Activated CD4-positive, alpha-beta T cell treated with anti-CD3 and anti-CD28 coated beads, Interleukin-2, amount 50 U/mL, for 16 hours (primary cell): ENCODE data around the gene RARG.
"Not testable (repeated sequence)": the region's sequence is repeated elsewhere in the genome, so short reads cannot be mapped to it uniquely, and the experiment has no call there.

ENCODE experiments used
- DNase-seq: peaks from one replicate; pipeline ENCODE4 v3.0.0-alpha.2; 2020

RARG gene

DNA sequence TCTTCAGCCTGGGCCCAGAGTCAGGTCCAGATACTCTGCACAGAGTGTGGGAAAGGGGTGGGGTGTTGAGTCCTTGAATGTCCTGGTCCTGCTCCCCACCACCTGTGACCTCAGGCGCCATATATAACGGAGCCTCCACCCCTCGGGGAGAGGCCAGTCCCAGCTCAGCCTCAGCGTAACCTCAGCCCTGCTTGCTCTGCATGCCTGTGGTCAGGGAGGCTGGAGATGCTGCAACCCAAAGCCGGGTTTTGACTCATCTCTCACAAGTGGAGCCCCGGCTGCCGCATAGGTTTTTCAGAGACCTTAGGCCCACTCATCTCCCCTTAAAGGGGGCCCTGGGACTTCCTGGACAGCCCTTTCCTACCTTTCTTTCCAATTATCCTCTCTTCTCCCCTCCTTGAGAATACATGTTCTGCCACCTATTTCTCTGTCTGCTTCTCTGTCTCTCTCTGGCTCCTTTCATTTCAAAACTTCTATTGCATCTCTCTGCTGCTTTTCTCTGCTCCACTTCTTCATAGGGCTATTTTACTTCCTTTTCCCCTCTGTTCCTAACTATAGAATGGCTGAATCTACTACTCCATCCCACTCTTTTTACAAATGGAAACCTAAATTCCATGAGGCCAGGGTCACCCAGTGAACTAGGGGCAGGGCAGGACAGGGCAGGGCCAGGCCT, 26.1 kb downstream of the RARG start:
- DNase-seq = peak; percentile 94

DNA sequence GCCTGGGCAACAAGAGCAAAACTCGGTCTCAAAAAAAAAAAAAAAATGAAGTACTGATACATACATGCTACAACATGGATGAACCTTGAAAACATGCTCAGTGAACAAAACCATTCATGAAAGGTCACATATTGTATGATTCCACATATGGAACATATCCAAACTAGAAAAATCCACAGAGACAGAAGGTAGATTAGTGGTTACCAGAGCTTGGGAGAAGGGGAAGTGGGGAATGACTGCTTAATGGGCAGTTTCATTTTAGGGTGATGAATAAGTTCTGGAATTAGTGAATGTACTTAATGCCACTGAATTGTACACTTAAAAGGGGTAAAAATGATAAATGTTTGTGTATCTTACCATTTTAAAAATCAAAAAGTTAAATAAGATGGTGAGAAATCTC, 27.7 kb downstream of the RARG start:
- no peak for DNase-seq

DNA sequence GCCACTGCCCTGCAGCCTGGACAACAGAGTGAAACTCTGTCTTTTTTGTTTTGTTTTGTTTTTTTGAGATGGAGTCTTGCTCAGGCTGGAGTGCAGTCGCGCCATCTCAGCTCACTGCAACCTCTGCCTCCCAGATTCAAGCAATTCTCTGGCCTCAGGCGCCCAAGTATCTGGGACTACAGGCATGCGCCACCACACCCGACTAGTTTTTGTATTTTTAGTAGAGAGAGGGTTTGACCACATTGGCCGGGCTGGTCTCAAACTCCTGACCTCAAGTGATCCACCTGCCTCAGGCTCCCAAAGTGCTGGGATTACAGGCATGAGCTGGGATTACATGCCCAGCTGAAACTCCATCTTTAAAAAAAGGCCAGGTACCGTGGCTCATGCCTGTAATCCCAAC, 29.7 kb downstream of the RARG start:
- DNase-seq = not testable (repeated sequence)

DNA sequence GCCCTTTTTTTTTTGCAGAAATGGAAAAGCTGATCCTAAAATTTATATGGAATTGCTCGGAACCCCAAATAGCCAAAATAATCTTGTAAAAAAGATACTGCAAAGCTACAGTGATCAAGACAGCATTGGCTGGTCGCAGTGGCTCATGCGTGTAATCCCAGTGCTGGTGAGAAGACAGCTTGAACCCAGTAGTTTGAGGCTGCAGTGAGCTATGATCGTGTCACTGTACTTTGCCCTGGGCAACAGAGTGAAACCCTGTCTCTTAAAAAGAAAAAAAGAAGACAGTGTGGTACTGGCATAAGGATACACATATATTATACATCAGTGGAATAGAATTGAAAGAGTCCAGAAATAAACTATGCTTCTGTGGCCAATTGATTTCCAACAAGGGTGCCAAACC, 30.4 kb downstream of the RARG start:
- DNase-seq = no peak

DNA sequence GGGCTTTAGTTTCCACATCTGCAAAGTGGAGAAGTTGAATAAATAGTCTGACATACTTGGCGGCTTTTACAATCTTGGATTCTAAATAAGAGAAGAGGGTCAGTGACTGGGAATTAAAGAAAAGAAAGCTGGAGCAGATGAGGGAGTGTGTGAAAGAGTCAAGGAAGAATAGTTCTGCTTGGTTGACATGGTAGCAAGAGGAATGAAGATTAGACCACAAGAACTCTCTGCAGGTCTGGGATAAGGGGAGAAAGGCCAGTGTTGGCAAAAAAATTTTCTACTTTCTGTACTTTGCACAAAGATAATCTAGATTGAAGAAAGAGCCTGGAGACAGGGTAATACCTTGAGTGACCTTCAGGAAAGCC, 30.9 kb downstream of the RARG start:
- no peak for DNase-seq

DNA sequence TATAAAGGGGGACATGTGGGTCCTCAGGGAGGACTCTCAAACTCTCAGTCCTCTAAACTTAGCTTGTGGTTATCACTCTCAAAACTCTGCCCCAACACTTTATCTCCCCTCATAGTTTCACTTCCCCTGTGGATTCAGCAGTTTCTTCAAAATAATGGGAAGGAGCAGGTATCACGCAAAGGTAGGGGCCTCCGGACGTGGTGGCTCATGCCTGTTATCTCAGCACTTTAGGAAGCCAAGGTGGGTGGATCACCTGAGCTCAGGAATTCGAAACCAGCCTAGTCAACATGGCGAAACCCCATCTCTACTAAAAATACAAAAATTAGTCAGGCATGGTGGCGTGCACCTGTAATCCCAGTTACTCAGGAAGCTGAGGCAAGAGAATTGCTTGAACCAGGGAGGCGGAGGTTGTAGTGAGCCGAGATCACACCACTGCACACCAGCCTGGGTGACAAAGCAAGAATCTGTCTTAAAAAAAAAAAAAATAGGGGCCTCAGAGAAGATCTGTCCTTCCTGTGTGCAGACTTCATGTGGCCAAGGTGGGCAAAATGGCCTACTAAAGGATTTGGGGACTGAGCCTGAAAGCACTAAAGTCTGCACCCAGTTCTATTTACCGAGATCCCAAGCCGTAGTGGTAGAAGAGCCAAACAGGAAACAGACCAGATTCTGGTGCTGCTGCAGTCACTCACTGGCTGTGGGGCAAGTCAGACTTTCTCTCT, 31.4 kb downstream of the RARG start:
- peak; percentile 79 for DNase-seq

DNA sequence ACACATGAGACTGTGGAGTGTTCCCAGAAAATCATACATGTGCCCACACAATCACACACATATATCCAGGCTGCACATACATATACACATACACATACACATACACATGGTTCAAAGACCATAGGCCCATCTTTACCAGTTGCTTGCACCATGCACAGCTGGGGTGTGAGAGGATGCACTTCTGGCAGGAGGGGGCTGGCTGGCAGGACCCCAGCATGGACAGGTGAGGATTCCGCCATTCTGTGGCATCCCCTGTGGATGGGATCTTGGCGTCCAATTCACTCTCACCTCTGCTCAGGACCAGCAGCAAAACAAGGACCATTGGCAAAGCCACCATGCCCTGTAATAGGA, 31.9 kb downstream of the RARG start:
- no peak for DNase-seq

DNA sequence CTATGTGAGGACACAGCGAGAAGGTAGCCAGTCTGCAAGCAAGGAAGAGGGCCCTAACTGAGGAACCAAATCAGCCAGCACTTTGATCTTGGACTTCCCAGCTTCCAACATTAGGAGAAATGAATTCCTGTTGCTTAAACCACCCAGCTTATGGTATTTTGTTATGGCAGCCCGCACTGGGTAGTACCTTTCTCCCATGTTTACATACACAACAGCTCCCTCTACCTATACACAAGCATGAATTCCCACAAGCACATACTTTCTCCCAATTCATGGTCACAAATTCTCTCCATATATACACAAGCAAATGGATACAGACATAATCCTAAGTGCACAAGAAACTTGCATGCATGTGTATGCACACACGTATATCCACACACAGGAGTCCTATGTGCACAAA, 32.3 kb downstream of the RARG start:
- no peak for DNase-seq

DNA sequence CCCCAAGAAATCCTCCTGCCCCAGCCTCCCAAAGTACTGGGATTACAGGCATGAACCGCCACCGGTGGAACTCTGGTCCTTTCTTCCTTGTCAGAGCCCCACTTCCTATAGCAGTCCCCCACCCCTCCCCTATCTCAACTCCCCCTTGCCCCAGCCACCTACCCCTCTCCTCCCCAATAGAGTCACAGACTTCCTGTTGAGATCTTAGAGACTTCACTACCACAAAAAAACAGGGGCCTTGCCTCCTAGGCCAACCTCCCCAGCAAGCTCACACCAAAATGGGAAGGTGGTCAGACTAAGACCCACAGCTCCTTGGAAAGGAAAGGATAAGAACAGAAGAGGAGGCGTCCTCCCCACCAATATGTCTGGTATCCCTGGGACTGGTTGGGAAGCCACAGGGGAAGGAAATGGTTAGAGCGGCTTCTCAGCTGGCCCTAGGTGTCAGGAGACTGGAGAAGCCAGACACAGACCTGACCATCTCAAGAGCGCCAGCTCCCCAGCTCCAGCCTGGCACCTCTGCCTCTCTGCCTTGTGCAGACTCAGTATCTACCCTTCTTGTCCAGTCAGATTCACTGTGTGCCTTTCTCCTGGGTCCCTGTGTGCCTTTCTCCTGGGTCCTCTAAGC, 33.4 kb downstream of the RARG start:
- DNase-seq = peak; percentile 39

DNA sequence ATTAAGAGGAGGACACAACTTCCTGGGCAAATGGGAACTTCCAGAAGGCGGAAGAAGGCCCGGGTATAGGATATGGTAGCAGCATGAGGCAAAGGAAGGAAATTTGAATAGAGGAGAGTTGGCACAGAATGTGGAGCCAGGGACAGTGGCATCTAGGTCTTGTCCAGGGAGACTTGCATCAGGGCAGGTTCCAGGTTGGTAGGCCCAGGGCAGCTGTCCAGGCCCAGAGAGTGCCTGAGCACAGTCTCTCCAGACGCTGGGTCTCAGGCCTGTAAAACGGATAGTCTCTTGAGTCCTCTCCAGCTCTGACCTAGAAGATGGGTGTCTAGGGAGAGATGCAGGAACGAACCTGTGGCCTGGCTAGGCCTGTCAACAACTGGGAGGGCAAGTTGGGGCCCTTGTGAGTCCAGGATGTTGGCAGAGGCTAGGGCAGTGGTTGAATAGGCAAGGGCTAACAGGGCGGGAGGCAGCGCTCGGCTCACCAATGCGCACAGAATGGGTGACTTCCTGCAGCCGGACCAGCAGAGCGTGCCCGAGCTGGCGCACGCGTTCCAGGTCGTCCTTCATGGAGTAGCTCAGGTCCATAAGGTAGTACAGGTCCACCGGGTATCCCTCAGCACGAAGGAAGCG, 34.9 kb downstream of the RARG start:
- no peak for DNase-seq

DNA sequence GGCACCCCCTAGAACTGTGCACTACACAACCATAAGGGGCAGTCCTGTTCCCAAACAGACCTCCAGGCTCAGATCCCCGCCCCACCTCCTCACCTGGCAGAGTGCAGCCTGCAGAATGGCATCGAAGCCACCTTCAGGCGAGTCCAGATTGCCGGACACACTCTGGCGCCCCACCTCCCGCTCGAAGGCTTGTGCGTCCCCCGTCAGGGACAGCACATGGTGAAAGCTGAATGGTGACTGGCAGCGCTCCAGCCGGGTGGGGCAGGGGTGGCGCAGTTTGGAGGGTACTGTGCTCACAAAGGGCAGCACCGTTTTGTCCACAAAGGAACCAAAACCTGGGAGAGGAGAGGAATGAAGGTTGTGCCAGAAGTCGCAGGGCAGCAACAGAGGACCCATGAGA, 35.5 kb downstream of the RARG start:
- DNase-seq = no peak

DNA sequence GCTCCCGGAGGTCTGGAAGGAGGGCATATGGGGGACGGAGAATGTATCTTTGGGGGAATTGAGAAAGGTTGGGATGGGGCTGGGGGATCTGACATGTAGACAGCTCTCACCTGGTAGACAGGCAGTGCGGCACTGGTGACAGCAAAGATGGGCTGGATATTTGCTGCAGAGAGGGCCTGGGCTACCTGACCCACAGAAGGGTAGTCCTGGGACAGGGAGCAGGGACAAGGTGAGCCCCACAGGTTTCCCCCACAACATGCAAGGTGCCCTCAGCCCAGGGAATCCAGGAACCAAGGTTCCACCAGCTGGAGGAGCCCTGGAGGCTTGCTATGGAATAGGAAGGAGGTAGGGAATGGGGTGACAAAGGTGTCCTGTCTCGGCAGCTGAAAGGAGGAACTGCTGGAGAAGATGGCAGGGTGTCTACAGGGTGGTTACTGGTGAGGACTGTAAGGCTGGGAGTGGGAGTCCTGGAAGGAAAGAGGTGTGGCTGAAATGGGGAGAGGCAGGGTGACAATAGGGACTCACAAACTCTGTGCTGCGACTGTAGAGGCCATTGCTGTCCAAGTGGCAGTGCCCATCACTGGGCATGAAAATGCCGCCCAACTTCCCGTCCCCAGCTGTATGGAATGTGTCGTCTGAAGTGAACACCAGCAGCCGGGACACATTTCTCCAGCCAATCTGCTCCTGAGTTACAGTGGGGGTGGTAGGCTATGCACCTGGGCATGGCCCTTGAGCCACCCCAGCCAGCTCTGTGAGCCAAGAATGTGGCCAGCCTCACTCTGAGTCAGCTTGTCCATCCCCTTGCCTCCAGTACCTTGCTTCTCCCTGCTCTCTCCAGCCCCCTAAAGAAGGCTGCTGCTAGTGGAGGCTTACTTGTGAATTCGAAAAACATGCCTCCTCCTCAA, 36.2 kb downstream of the RARG start:
- no peak for DNase-seq

DNA sequence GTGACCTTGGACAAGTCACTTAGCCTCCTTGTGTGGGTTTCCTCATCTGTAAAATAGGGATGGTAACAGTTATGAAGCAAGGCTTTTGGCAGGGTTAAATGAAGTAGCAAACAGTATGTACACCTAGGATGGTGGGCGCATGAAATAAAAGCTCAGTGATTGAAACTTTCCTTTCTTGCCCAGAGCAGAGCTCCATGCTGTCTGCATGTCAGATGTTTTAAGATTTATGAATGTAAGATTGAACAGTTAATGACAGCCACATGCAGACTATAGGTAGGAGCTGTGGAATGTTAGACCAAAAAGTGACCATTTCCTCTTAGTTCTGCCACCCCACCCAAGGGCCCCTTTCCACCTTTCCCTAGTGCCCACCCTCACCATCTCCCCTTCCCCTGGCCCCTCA, 37.0 kb downstream of the RARG start:
- DNase-seq = no peak

DNA sequence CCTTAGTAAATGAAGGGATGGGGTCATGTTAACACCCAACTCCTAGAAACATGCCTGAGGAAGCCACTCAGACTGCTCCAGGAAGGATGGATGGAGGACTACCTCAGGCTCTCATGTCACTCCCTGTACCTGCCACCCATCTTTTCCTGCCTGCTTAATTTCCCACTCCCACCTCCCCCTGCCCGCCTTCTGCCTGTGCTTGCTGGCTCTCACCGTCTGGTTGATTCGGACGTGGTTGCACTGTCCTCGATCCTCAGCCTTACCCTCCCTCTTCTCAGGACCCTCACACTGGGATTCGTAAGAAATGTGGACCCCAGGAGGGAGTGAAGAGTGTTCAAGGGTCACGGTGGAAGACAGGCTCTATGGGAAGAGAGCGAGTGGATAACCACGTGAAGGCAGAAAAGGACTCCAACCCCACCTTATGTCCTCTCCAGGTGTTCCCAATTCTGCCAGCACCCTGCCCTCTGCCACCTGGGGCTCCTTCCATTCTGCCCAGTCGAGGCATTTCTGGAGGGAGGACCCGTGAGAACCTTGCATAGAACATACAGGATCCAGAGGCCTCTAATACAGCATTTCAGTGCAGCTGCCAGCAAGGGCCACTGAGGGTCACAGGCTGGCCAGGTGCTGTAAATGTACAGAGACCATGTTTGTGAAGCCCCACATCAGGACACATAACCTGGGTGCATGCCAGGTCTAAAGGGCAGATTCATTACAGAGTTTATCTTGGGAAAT, 37.9 kb downstream of the RARG start:
- no peak for DNase-seq

DNA sequence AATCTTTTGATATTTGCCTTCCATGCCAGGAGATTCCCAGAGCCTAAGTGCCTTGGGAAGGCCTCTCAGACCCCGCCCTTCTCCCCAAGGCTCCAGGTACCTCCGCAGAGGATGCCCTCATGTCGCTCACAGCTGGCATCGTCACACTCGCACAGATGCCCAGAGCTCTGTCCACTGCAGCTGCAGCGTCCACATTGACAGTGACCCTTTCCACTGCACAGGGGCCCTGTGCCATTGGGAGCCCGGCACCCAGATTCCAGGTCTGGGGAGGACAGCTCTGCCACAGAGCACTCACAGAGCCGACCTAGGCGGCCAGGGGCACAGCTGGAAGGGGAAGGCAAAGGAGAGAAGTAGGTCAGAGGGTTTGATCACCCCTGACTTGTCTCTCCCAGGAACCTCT, 39.0 kb downstream of the RARG start:
- DNase-seq = no peak

DNA sequence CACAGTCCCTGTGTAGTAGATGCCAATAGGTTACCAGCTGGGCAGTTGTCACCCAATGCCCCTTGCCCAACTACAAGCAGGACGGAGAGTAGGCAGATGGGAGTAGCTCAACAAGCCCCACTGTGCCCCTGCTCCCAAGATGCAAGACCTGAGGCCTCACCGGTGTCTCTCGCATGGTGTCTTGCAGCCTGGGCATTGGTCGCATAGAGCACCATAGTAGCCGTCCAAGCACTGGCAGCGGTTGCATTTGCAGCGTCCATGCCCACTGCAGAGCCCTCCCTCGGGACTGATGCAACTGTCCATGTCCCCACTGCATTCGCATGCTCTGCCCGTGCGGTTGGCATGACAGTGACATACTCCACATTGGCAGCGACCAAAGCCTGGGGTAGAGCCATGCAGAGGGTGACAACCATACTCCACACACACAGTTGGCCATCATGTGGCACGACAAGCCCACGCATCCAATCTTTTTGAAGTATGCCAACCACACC, 39.4 kb downstream of the RARG start:
- no peak for DNase-seq

DNA sequence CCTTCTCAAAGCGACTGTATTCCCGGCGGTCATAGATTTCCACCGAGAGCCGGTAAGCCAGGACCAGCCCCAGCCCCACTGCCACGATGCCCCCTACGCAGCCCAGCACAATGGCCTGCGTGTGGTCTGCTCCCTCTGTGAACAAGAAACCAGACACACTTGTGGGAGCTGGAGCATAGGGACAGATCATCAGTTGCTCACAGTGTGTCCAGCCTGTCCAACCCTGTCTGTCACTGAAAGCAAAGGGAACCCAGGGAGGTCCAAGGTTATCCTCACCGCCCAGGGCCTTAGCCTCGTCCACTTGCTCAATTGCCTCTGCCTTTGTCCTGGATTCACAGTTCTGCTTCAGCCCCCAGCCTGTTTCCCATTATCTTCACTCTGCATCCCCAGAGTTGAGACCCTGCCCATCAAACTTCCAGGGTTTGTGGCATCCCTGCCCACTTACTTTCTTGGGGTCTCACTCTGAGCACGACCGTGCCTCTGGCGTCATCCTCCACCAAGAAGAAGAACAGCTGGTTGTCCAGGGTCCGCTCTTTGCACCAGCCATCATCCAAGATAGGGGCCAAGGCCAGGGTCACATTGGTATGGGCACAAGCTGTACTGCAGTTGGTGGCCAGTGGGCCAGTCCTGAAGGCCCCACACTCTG, 40.0 kb downstream of the RARG start:
- no peak for DNase-seq

DNA sequence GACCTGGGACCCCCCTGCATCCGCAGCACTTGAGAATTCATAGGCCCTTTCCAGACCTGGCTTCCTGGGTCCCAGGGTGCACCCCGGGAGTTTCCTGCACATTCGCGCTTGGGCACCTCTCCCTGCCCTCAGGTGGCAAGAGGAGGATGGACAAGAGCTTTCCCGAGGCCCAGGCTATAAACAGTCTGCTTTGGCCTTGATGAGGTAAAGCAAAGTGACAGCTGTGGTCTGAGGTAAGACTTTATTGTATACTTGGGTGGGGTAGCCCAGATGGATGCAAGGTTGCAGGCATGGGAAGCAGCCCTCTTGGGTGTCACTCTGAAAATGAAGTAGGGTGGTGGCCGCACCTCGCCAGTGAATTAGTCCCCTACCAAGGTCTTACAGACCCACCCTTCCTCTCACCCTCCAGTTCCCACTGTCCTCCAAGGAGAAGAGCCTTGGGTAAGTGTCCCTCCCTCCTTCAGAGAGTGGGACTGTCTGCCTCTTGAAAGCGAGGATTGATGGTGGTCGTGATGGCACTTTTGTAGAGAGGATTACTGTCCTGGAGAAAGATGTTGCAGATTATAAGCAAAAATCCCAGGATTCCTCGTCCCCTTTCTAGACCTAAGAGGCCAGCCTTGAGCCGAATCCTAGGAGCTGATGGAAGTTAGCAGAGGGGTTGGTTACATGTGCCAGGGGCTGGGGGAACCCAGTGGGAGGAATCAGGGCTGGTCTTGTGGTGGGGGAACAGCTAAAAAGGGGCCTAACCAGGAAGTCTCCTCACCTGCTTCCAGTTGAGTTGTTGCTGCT, 40.7 kb downstream of the RARG start:
- DNase-seq = no peak

DNA sequence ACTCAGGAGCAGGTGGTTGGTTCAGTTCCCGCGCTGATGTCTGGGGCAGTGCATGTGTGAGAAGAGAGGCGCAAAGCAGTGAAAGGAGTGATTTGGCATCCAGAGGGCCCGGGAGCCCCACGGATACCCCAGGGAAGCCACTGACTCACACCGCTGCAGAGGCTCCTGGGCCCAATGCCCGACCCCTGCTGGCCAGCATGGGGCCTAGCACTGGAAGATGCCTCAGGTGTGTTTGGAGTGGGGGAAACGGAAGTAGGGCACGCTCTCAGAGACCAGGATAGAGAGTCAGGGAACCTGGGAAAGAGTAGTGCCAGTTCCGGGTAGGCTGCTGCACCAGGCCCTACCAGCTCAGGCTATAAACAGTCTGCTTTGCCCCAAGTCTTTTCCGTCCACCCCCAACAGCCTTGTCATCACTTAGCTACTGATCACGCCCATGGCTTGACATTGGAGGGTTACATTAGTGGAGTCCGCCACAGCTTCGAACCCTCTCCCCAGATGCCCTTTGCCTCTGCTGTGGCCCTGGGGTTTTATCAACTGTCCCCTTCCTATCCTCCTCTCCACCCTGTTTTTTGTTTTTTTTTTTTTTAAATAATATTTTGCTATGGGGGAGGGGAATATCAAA, 41.8 kb downstream of the RARG start:
- peak; percentile 40 for DNase-seq
